Measurements from ENCODE around the gene SPATS2. TPM values are rescaled to one million over a fixed set of nuclear protein-coding genes. Genes with fewer than 3 reads are reported as not detected.
A peak's percentile ranks its signal among the peaks of the same experiment; 100 is the strongest.

SPATS2 gene
- total RNA-seq, 1 donor from 2014 or later, result 18.2 TPM

DNA sequence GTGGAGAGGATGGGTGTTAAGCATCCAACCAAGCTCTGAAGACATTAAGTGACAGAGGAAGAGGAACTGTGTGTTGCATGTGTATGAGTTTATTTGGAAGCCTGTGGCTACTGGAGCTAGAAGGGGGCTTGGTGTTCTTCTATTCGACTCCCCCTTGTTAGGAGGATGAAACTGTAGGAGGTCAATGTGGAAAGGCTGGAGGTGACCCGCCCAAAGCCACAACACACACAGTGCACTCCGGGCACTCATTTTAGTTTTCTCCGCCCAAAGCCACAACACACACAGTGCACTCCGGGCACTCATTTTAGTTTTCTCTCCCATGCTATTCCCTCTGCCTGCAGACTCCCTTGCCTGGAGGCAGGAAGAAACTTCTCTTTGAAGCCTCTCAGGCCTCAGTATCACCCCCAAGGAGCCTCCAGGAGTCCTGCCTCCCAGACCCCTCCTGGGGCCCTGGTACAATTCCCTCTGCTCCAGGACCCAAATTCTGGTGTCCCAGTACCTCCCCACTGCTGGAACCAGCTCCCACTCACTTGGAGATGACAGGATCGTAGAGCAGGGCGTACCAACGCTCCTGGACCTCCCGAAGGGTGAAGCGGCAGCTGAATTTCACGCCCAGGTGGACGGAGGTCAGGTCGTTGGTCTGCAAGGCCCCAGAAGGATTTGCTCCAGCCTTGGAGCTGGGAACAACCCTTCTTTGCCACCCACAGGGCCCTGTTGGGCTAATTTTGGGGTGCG lies 196.9 kb downstream of the SPATS2 start:
- Histone ChIP-seq H3K4me3 (ENCODE audit: low read depth, low read length) (no peak overlapping the region), H3K36me3 (ENCODE audit: control insufficient read depth, insufficient read depth, low read length) (peaks cover 1% of the 10 kb centered on the region), H3K27me3 (ENCODE audit: control insufficient read depth, insufficient read depth, low read length) (no peaks in the 10 kb centered on the region)
- no peak for DNase-seq (ENCODE audit: low read depth)
- no peak for TF ChIP-seq CTCF (IDR thresholded peaks at IDR 0.05; ENCODE audit: insufficient read depth, low read length, poor library complexity, severe bottlenecking)

DNA sequence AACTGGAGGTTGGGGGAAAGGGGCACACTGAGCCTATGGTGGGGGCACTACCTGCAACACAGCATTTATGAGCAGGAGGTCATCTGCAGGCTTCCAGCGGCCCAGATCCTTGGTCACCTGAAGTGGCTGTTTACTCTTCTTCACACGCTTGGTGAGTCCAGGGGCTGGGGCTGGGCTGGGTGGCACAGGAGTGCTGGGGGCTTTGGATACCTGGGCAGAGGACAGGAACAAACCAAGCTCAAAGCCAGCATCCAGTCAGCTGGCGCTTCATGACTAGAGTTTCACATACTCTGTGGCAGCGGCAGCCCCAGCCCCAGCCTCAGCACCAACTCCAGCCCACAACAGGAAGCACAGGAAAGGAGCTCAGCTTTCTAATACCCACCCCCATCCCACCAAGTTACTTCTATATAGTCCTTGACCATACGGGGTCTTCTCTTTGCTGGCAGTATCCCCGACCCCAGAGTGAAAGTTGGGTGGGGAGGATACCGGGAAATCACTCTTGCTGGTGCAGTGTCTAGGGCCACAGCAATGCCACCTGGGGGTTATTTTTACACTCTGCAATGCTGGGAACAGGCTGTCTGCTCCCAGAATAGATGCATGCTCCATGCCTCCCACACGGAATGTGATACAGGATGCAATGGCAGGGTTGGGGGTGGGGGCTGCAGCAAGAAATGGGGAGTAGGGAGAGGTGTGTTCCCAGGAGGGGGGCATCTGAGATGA lies 197.6 kb downstream of the SPATS2 start:
- Histone ChIP-seq H3K36me3 (ENCODE audit: control insufficient read depth, insufficient read depth, low read length) (peaks cover 1% of the 10 kb centered on the region), H3K27me3 (ENCODE audit: control insufficient read depth, insufficient read depth, low read length) (no peaks in the 10 kb centered on the region), H3K4me3 (ENCODE audit: low read depth, low read length) (no peak overlapping the region)
- no peak for DNase-seq (ENCODE audit: low read depth)
- no peak for TF ChIP-seq CTCF (IDR thresholded peaks at IDR 0.05; ENCODE audit: insufficient read depth, low read length, poor library complexity, severe bottlenecking)

- Histone ChIP-seq H3K36me3 (ENCODE audit: control insufficient read depth, insufficient read depth, low read length) (no peaks in the 10 kb centered on the region), H3K4me3 (ENCODE audit: low read depth, low read length) (no peak overlapping the region)
These were observed 198.4 kb downstream of the SPATS2 start for GRCh38 chr12:49565406-49566265.

DNA sequence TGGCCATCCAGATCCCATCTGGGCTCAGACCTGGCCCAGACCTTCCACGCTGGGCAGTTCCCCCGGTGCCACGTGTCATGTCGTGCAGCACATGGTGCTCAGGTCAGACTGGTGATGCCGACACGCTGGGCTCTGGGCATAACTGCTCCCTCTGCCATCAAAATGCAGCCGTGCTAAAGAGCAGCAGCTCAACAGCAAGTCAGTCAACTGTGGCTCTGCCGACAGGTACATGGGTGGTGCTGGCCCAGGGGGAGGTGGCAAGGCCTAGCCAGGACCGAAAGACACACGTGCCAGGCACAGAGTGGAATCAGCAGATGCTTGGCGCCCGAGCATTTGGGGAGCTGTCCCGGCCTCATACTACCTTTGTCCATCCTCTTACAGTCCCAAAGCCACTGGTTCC lies 199.1 kb downstream of the SPATS2 start:
- H3K36me3 ChIP-seq (ENCODE audit: control insufficient read depth, insufficient read depth, low read length), result no peaks in the 10 kb centered on the region
- no peak for TF ChIP-seq CTCF (IDR thresholded peaks at IDR 0.05; ENCODE audit: insufficient read depth, low read length, poor library complexity, severe bottlenecking)
- DNase-seq (ENCODE audit: low read depth), result no peak
- H3K27me3 ChIP-seq (ENCODE audit: control insufficient read depth, insufficient read depth, low read length), result no peaks in the 10 kb centered on the region
- H3K4me3 ChIP-seq (ENCODE audit: low read depth, low read length), result no peak overlapping the region

More at GRCh38 chr12:49565406-49566265, 198.4 kb downstream of the SPATS2 start:
- TF ChIP-seq CTCF (IDR thresholded peaks at IDR 0.05; ENCODE audit: insufficient read depth, low read length, poor library complexity, severe bottlenecking), result no peak
- no peak for DNase-seq (ENCODE audit: low read depth)
- H3K27me3 ChIP-seq (ENCODE audit: control insufficient read depth, insufficient read depth, low read length), result no peaks in the 10 kb centered on the region

DNA sequence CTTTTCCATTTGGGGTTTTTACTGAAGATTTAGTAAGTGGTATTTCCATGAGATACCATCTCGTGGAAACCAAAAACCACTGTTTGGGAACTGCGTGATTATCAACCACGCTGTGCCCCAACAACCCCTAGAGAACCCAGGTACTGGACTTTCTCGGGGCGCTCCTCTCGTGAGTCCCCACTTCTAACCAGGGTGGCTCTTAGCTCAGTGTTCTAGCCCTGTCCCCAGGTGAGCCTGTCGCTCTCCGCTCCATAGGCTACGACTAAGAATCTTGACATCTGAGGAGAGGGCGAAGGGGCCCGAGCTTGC lies 200.0 kb downstream of the SPATS2 start:
- no peak for TF ChIP-seq CTCF (IDR thresholded peaks at IDR 0.05; ENCODE audit: insufficient read depth, low read length, poor library complexity, severe bottlenecking)
- Histone ChIP-seq H3K27me3 (ENCODE audit: control insufficient read depth, insufficient read depth, low read length) (no peaks in the 10 kb centered on the region), H3K4me3 (ENCODE audit: low read depth, low read length) (peak overlapping the region; percentile 89), H3K36me3 (ENCODE audit: control insufficient read depth, insufficient read depth, low read length) (no peaks in the 10 kb centered on the region)
- no peak for DNase-seq (ENCODE audit: low read depth)
